H1 (cell line): ENCODE measurements around the gene WSCD2. TPM values are rescaled to one million over a fixed set of nuclear protein-coding genes. Genes with fewer than 3 reads are reported as not detected.

Experiments
- CTCF ChIA-PET: fragments of 300-600 bp; sonication (Branson Sonifier 250); formaldehyde crosslinking; loops from one replicate; lab custom pipeline; 2021; ENCODE audit not compliant: partially characterized antibody; lab: Charles Lee
- POLR2A ChIA-PET: fragments of 300-600 bp; sonication (Branson Sonifier 250); formaldehyde crosslinking; loops from one replicate; lab custom pipeline; 2021; ENCODE audit warnings: inconsistent platforms; ENCODE audit not compliant: partially characterized antibody; lab: Charles Lee
- DNase-seq, 2 experiments: peaks; one replicate each; pipeline versions ENCODE4 v3.0.0 to v3.0.0-alpha.2; 2010 to 2022; ENCODE audit warnings: low spot score in 2 of 2, low read depth in 1 of 2, mixed read lengths in 1 of 2
- FAIRE-seq: peaks from 2 replicates; lab custom pipeline; 2011; peaks lifted over from hg19 to GRCh38; lab: Jason Lieb, UNC
- H2AFZ ChIP-seq: 2 replicates; pipeline ENCODE4 v1.8.1; 2012; ENCODE audit warnings: low read length, inconsistent platforms
- H2AK5ac ChIP-seq: 2 replicates; pipeline ENCODE4 v1.6.1; 2013; ENCODE audit warnings: low read depth, low read length
- H2BK120ac ChIP-seq: replicated peaks from 2 replicates; pipeline ENCODE3; 2013; ENCODE audit warnings: low read depth, low read length, inconsistent platforms
- H2BK12ac ChIP-seq: 2 replicates; pipeline ENCODE4 v1.6.1; 2013; ENCODE audit warnings: low read depth, low read length
- H2BK15ac ChIP-seq: 2 replicates; pipeline ENCODE4 v1.6.1; 2013; ENCODE audit warnings: low read length
- H2BK20ac ChIP-seq: 2 replicates; pipeline ENCODE4 v1.6.1; 2013; ENCODE audit warnings: low read length
- H2BK5ac ChIP-seq: 2 replicates; pipeline ENCODE4 v1.6.1; 2013; ENCODE audit warnings: low read depth, low read length
- H3K14ac ChIP-seq: 2 replicates; pipeline ENCODE4 v1.6.1; 2013; ENCODE audit warnings: inconsistent platforms; ENCODE audit not compliant: insufficient read length
- H3K18ac ChIP-seq: 2 replicates; pipeline ENCODE4 v1.6.1; 2013; ENCODE audit warnings: low read length; ENCODE audit errors: extremely low read depth
- H3K23ac ChIP-seq: 2 replicates; pipeline ENCODE4 v1.6.1; 2013; ENCODE audit warnings: inconsistent platforms; ENCODE audit not compliant: insufficient read length
- H3K23me2 ChIP-seq: 2 replicates; pipeline ENCODE4 v1.6.1; 2013; ENCODE audit warnings: low read depth, low read length
- H3K27ac ChIP-seq: 2 replicates; pipeline ENCODE4 v1.6.1; 2011; ENCODE audit warnings: low read depth, low read length, inconsistent platforms
- H3K27me3 ChIP-seq, 4 experiments: replicated peaks in 1 of 4; 1 replicate in 1 of 4; 2 replicates in 3 of 4; pipeline versions ENCODE4 v1.6.1 to v1.8.1; 2011 to 2013; ENCODE audit warnings: low read length in 3 of 4, mild to moderate bottlenecking in 3 of 4, inconsistent platforms in 2 of 4, mixed read lengths in 2 of 4, moderate library complexity in 1 of 4; ENCODE audit not compliant: control insufficient read depth in 3 of 4, insufficient read depth in 3 of 4; ENCODE audit errors: extremely low read depth in 1 of 4
- H3K36me3 ChIP-seq, 4 experiments: 2 replicates each; pipeline versions ENCODE4 v1.6.1 to v1.8.1; 2011 to 2013; ENCODE audit warnings: mild to moderate bottlenecking in 4 of 4, low read length in 3 of 4, moderate library complexity in 2 of 4, control low read depth in 1 of 4, inconsistent platforms in 1 of 4; ENCODE audit not compliant: insufficient read depth in 4 of 4, control insufficient read depth in 2 of 4
- H3K4ac ChIP-seq: replicated peaks from 2 replicates; pipeline ENCODE3; 2013; ENCODE audit warnings: low read length, low read depth, mixed read lengths, inconsistent platforms; ENCODE audit not compliant: insufficient read length
- H3K4me1 ChIP-seq, 4 experiments: replicated peaks in 1 of 4; 1 replicate in 1 of 4; 2 replicates in 3 of 4; pipeline versions ENCODE4 v1.6.1 to v1.8.1; 2011 to 2013; ENCODE audit warnings: low read length in 3 of 4, inconsistent platforms in 2 of 4, mixed read lengths in 1 of 4; ENCODE audit not compliant: insufficient read depth in 4 of 4, control insufficient read depth in 3 of 4
- H3K4me2 ChIP-seq, 2 experiments: 2 replicates each; pipeline versions ENCODE4 v1.6.1 to v1.8.1; 2011 to 2013; ENCODE audit warnings: low read depth in 2 of 2, low read length in 2 of 2, control low read depth in 1 of 2, inconsistent platforms in 1 of 2, mild to moderate bottlenecking in 1 of 2; ENCODE audit not compliant: insufficient read depth in 1 of 2
- H3K4me3 ChIP-seq, 4 experiments: fragments of 200-600, 300-600 bp in 1 of 4; sonication (generic), shearing (Covaris generic), sonication (Bioruptor Twin) in 1 of 4; 2 replicates each; pipeline versions ENCODE4 v1.5.1 to v1.8.1; 2011 to 2016; ENCODE audit warnings: low read length in 4 of 4, low read depth in 3 of 4, control low read depth in 2 of 4, inconsistent platforms in 2 of 4, mild to moderate bottlenecking in 2 of 4, mixed read lengths in 1 of 4, moderate library complexity in 1 of 4; ENCODE audit not compliant: insufficient read depth in 2 of 4; ENCODE audit errors: extremely low read depth in 1 of 4
- H3K56ac ChIP-seq: replicated peaks from 2 replicates; pipeline ENCODE3; 2013; ENCODE audit warnings: low read depth, mild to moderate bottlenecking, mixed read lengths, low read length, inconsistent platforms; ENCODE audit not compliant: insufficient read length
- H3K79me1 ChIP-seq: 2 replicates; pipeline ENCODE4 v1.6.1; 2013; ENCODE audit warnings: low read depth, low read length, control low read depth
- H3K79me2 ChIP-seq, 2 experiments: 2 replicates each; pipeline versions ENCODE4 v1.6.1 to v1.8.1; 2012 to 2013; ENCODE audit warnings: low read length in 2 of 2, mild to moderate bottlenecking in 2 of 2, inconsistent platforms in 1 of 2; ENCODE audit not compliant: insufficient read depth in 2 of 2, control insufficient read depth in 1 of 2
- H3K9ac ChIP-seq, 4 experiments: replicated peaks in 1 of 4; 1 replicate in 1 of 4; 2 replicates in 3 of 4; pipeline versions ENCODE4 v1.6.1 to v1.8.1; 2011 to 2013; ENCODE audit warnings: low read depth in 3 of 4, low read length in 3 of 4, control low read depth in 2 of 4, mild to moderate bottlenecking in 2 of 4, moderate library complexity in 2 of 4, inconsistent platforms in 1 of 4; ENCODE audit errors: extremely low read depth in 1 of 4
- H3K9me3 ChIP-seq, 2 experiments: 2 replicates each; pipeline versions ENCODE4 v1.6.1 to v1.8.1; 2012 to 2013; ENCODE audit warnings: mild to moderate bottlenecking in 2 of 2, moderate library complexity in 2 of 2, control low read depth in 1 of 2, inconsistent platforms in 1 of 2, low read depth in 1 of 2, low read length in 1 of 2, mixed read lengths in 1 of 2; ENCODE audit not compliant: insufficient read depth in 2 of 2
- H4K20me1 ChIP-seq, 2 experiments: replicated peaks in 1 of 2; 2 replicates each; pipeline versions ENCODE3 to v1.8.1; 2011 to 2013; ENCODE audit warnings: inconsistent platforms in 2 of 2, low read length in 2 of 2, mild to moderate bottlenecking in 1 of 2; ENCODE audit not compliant: insufficient read depth in 2 of 2, control insufficient read depth in 1 of 2
- H4K5ac ChIP-seq: 2 replicates; pipeline ENCODE4 v1.6.1; 2013; ENCODE audit warnings: low read length, low read depth, mixed read lengths, inconsistent platforms; ENCODE audit not compliant: insufficient read length
- H4K8ac ChIP-seq: 2 replicates; pipeline ENCODE4 v1.8.0; 2013; ENCODE audit warnings: mild to moderate bottlenecking, moderate library complexity, low read length, inconsistent platforms; ENCODE audit not compliant: insufficient read depth; ENCODE audit errors: extremely low read depth
- H4K91ac ChIP-seq: replicated peaks from 2 replicates; pipeline ENCODE3; 2013; ENCODE audit warnings: low read length, mixed read lengths, inconsistent platforms; ENCODE audit not compliant: insufficient read length
- ATF2 ChIP-seq: IDR thresholded peaks from 2 replicates; pipeline ENCODE4 v1.6.1; 2012; ENCODE audit warnings: low read length, inconsistent platforms
- FOSL1 ChIP-seq: IDR thresholded peaks from 2 replicates; pipeline ENCODE4 v1.6.1; 2011; ENCODE audit warnings: mild to moderate bottlenecking, low read depth, low read length, moderate library complexity; ENCODE audit not compliant: insufficient read depth
- SP1 ChIP-seq: IDR thresholded peaks from 2 replicates; pipeline ENCODE4 v1.6.1; 2011; ENCODE audit warnings: low read depth, low read length
- ZNF274 ChIP-seq: IDR thresholded peaks from 2 replicates; pipeline ENCODE4 v1.7.0; 2012; ENCODE audit warnings: low read length, borderline replicate concordance; ENCODE audit errors: extremely low read depth
- WGBS, 2 experiments: shearing (Covaris generic) in 1 of 2; methylation state at CpG; one replicate each; pipeline versions ENCODE4 v1.1.6 to v1.1.7; 2013 to 2015; ENCODE audit warnings: low lambda C conversion rate in 2 of 2, mixed read lengths in 2 of 2, inconsistent platforms in 1 of 2, low coverage in 1 of 2, missing lambda C conversion rate in 1 of 2; ENCODE audit not compliant: insufficient replicate concordance in 2 of 2, insufficient coverage in 1 of 2, insufficient read length in 1 of 2; ENCODE audit errors: extremely low coverage in 1 of 2, missing lambda C conversion rate in 1 of 2; 5-methylcytosine and 5-hydroxymethylcytosine counted together
- polyA plus RNA-seq, 7 experiments: library from polyadenylated mRNA; depleted of rRNA in 3 of 7; stranded (reverse) in 5 of 7; unstranded in 2 of 7; fragments of >200 nt in 5 of 7; fragments of 200-250 nt in 2 of 7; gene quantifications; 1 replicate in 5 of 7; 2 replicates in 1 of 7; 4 replicates in 1 of 7; pipeline versions ENCODE4 v1.2.1 to v1.2.3, GENCODE V29; 2011 to 2013; ENCODE audit warnings: missing spikeins in 2 of 7, mixed read lengths in 2 of 7
- total RNA-seq: library from RNA; stranded (reverse); fragmentation: NEBNext Ultra II Directional; extraction: Animal tissue kit (Norgen Biotek cat#: 25700); gene quantifications from 2 replicates; pipeline ENCODE4 v1.2.1, GENCODE V29; 2021

WSCD2 gene
- total and polyA plus RNA-seq, 2 of the 8 experiments (the other 6 are each of a cell fraction or from before 2014, with no cell fraction given), result 1.3 to 2.2 TPM

GRCh38 chr12:108121320-108121719 is 7.8 kb upstream of the WSCD2 start:
- Histone ChIP-seq H3K79me1 (no peaks in the 10 kb centered on the region), H3K4me2 (no peak overlapping the region), H3K4me1 (peaks cover 0 to 5% (median under 1%) of the 10 kb centered on the region in 4 experiments; a peak in 2 of 7 replicates), H3K23ac (no peak overlapping the region), H2BK20ac (no peak overlapping the region), H3K9me3 (peaks cover 0 to 3% of the 10 kb centered on the region in 2 experiments; a peak in 2 of 4 replicates), H3K4ac (no peak overlapping the region), H2AK5ac (no peak overlapping the region), H2BK5ac (no peak overlapping the region), H2AFZ (peak overlapping the region; percentile 51; the same call in 1 of the 2 replicates), H3K14ac (no peak overlapping the region), H3K36me3 (no peaks in the 10 kb centered on the region), H2BK15ac (no peak overlapping the region), H2BK120ac (no peak overlapping the region), H3K9ac (no peak overlapping the region), H3K18ac (no peak overlapping the region), H3K27ac (no peak overlapping the region), H4K8ac (no peak overlapping the region), H4K20me1 (no peaks in the 10 kb centered on the region), H3K23me2 (no peaks in the 10 kb centered on the region), H4K5ac (no peak overlapping the region), H3K4me3 (no peak overlapping the region), H3K27me3 (no peaks in the 10 kb centered on the region; a peak in 1 of 7 replicates), H3K56ac (no peak overlapping the region), H3K79me2 (no peaks in the 10 kb centered on the region), H2BK12ac (no peak overlapping the region), H4K91ac (no peak overlapping the region)
- DNase-seq (no peak), FAIRE-seq (no peak)
- 87% methylated on average over 6 of the region's 6 CpGs; no CpG with 5 or more reads in 1 of the 2 experiments for WGBS, 2 experiments
- no peak for TF ChIP-seq ATF2
- TF ChIP-seq SP1, result no peak
- no peak for TF ChIP-seq ZNF274
- no peak for TF ChIP-seq FOSL1
- ChIA-PET CTCF (interaction anchor here (0.9 to 4.8 kb wide), 5 partner anchors 8 to 130 kb away, joined by 3 to 19 read pairs (median 4); partner anchors contain the start of gene WSCD2), POLR2A (interaction anchor here (1.0 to 1.2 kb wide), 2 partner anchors 8 to 9 kb away, joined by 3 to 4 read pairs; partner anchors contain the start of gene WSCD2)
